ENCODE data around the gene ZFC3H1.
"Not testable (repeated sequence)": the region's sequence is repeated elsewhere in the genome, so short reads cannot be mapped to it uniquely, and the experiment has no call there.

The ZFC3H1 gene
- 29.4 to 106 (median 54.0) reads per million in 18 experiments for total RNA-seq

DNA sequence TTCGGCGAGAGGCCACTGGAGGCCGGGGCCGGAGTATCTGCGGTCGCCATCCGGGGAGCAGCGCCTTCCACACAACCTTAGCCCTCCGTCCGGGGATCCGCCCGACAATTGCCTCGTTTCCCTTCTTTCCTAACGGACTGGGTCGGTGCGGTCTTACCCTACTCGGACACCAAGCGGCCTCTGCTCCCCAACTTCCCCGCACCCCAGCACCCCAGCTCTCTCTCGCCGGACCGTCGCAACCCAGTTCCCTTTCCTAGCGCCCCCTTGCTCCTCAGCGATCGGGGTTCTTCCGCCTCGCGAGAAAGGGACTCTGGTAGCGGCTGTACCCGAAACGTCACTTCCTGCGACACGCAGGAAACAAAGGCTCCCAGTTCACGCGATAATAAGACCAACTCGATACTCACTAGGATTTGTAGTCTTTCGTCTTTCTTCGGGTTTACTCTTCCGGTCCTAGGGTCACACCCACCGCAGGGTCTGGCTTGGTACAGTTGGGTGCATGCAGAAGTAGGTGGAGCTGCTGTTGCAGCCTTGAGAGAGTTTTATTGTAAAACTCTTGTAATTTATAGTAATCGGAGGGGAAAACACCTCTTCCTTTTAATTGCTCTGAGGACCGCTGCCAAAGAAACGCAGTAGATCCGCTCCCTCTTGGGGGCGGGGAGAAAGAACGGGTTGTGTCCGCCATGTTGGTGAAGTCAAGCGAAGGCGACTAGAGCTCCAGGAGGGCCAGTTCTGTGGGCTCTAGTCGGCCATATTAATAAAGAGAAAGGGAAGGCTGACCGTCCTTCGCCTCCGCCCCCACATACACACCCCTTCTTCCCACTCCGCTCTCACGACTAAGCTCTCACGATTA, at the start of gene ZFC3H1, which contains the start of gene THAP2:
Gene ZFC3H1, minus strand, starts transcription at position 288 of the 850 bp plus-strand sequence. Its CDS starts 238 bp downstream, at position 50.
Gene THAP2, plus strand, starts transcription at position 741 of the 850 bp plus-strand sequence. CDS start 209 bp downstream, outside the sequence.
- DNase-seq = peak; percentile 99

DNA sequence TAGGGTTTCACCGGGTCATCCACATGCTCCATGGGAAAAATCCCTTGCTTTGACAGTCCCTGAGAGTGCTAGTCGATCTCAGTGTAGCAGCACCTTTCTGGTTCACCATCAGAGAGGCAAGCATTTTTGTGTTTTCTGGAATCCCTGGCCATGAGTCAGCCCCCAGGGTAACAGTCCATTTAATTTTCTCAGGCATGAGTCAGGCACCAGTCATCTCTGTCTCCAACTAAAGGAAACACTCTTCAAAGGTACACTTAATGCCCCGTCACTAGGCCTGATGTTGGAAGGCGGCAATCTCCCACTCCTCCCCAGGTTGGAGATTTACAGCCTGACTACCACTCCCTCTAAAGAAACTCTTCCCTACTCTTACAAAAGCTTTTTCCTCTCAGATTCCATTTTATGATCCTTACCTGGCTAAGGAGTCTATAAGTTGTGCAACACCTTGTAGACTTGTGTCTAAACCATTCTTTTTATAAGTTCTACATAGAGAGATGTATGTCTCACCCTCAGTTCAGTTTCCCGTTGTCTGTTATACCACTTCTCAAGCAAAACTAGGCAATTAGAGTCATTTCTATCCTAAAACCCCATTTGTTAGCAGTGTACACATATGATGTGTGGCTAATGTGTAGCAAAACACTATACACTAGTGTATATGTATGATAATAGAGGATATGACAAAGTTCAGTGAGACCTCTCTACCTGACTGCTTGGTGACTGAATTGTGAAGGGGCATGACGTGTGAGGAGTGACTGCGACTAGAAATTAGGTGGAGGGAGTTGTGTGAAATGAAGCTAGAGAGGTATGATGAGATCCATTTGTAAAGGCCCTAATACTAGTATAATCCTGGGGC, 46.9 kb upstream of the ZFC3H1 start:
- no peak for DNase-seq

DNA sequence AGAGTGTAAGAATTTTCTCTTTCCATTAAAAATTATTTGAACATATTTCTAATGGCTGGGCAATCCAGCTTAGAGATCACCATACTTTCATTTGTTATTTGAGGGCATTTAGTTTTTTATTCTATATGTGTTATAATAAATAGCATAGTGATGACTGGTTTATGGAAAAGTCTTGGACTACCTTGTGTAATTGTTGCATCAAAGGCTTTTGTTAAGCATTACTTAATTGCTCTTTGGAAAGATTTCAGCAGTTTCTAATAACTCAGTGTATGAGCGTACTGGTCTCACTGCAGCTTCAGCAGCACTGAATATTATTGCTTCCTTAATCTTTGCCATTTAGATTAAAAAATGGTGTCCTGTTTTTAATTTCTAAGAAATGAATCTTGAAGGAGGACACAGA, 45.0 kb upstream of the ZFC3H1 start:
- no peak for DNase-seq

- DNase-seq = no peak
These were observed 41.3 kb upstream of the ZFC3H1 start for GRCh38 chr12:71704920-71705319.

DNA sequence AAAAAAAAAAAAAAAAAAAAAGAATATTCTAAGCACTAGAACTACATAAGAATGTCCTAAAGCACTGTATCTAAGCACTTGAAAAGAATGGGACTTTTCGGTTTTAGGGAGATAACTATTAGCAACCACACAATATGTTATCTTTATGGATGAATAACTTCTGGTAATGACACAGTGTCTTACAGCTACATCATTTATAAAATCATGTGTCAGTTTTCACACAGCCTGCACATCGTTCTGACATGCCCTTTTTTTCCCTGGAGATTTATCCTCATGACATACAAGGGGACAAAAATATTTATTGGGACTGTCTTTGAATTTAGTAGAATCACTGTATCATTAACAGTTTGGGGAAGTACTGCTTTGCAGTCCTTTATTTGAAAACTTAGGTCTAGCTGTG, 39.6 kb upstream of the ZFC3H1 start:
- DNase-seq = no peak

GRCh38 chr12:71702590-71702989, 38.9 kb upstream of the ZFC3H1 start:
- no peak for DNase-seq

DNA sequence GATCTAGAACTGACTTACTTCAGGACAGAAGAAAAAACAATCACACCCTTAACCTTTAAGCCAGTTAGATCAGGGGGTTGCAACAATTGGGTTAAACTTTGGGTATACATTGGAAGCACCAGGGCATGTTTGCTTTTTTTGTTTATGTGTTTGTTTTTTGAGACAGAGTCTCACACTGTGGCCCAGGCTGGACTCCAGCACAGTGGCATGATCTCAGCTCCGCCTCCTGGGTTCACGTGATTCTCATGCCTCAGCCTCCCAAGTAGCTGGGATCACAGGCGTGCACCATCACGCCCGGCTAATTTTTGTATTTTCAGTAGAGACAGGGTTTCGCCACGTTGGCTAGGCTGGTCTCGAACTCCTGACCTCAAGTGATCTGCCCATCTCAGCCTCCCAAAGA, 38.5 kb upstream of the ZFC3H1 start:
- not testable (repeated sequence) for DNase-seq

GRCh38 chr12:71695782-71696181, 32.1 kb upstream of the ZFC3H1 start:
- DNase-seq = no peak

GRCh38 chr12:71694099-71694820, 30.6 kb upstream of the ZFC3H1 start:
- DNase-seq = no peak

DNA sequence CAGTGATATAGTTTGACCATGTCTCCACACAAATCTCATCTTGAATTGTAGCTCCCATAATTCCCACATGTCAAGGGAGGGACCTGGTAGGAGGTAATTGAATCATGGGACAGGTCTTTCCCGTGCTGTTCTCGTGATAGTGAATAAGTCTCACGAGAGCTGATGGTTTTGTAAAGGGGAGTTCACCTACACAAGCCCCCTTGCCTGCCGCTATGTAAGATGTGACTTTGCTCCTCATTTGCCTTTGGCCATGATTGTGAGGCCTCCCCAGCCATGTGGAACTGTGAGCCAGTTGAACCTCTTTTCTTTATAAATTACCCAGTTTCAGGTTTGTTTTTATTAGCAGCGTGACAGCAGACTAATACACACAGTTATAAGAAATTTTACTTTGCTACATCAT, 30.0 kb upstream of the ZFC3H1 start:
- not testable (repeated sequence) for DNase-seq

GRCh38 chr12:71693126-71693525, 29.5 kb upstream of the ZFC3H1 start:
- DNase-seq = no peak

DNA sequence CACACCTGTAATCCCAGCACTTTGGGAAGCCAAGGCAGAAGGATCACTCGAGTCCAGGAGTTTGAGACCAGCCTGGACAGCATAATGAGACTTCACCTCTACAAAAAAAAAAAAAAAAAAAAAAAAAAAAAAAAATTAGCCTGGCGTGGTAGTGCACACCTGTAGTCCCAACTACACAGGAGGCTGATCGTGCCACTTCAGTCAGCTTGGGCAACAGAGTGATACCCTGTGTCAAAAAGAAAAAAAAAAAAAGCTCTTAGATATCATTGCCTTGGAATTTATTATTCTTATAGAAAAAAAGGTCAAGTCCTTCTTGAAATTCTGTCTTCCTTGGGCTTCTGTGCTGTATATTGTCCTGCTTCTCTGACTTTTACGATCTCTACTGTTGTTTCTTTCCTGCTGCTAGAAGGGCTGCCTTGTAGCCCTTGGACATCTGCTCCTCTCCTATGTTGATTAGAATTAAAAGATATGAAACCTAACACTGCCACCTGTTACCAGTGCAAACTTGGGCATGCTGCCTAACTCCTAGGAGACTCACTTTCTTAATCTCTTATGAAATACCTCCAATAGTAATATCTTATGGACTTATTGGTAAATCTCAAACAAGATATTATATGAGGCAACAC, 28.0 kb upstream of the ZFC3H1 start:
- no peak for DNase-seq

GRCh38 chr12:71688961-71689570, 25.4 kb upstream of the ZFC3H1 start:
- DNase-seq = no peak

- not testable (repeated sequence) for DNase-seq
These were observed 23.5 kb upstream of the ZFC3H1 start for GRCh38 chr12:71687172-71687571.

DNA sequence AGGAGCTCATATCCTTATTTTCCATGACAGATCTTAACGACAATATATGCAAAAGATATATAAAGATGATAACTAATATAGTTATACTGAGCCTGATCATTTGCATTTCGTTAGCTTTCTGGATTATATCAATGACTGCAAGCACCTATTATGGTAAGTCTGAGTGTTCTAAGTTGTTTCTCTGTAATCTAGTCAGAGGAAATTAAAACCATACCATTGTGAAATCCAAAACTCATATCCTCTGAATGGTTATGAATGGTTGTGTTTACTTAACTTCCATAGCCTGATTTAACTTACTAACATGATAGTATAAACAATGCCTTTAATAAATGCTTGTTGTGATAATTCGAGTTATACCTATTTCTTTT, 23.0 kb upstream of the ZFC3H1 start:
- peak in 1 of 2 donors; percentile 35 for DNase-seq

DNA sequence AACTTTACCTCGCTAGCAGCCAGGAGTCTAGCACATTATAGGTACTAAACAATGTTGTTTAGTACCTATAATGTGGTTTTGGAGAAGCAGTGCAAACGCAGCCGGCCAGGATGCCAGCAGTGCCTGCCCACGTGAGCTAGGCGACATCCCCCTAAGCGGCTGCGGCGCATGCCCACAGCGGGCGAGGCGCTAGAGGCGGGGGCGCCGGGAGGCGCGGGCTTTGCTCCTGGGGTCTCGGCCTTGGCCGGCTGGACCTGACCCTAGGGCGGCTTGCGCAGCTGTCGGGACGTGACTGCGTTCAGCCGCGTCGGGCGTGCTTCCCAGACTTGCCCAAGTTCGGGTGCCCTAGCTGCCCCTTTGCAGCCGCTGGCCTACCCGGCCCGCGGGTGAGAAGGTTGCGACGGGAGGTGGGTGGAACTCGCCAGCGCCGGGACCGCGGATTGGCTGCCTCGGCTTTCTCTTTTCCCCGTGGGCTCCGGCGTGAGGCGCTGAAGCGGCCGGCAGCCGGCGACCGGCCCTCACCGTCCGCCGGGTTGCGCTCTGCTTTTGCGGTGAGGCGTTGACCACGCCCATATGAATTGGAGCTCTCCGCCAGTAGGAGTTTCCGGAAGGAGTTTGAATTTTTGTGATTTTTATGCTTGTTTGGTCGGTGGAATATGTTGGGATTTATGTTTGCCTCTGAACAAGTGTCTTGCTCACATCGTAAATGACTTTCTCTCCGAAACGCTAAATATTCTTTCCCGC, 22.4 kb upstream of the ZFC3H1 start, which contains the start of gene TMEM19:
Gene TMEM19, plus strand, starts transcription at position 169 of the 744 bp plus-strand sequence. CDS start 599 bp downstream, outside the sequence.
- peak; percentile 94 to 97 for DNase-seq

- DNase-seq = no peak
These were observed 21.8 kb upstream of the ZFC3H1 start for GRCh38 chr12:71685312-71685906.

GRCh38 chr12:71684081-71684480, 20.4 kb upstream of the ZFC3H1 start:
- peak; percentile 60 to 67 for DNase-seq

DNA sequence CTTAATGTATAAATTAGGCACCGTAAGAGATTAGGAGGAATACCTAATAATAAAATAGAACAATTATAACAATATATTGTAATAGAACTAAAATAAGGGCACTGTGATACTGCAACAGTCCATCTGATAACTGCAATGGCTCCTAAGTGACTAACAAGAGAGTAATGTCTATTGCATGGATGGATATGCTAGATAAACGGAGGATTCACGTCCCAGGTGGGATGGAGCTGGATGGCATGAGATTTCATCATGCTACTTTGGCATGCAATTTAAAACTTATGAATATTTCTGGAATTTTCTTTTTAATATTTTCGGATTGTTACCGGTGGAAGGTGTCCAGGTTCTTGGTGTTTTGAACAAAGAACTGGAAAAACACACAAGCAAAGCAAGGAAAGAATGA, 20.0 kb upstream of the ZFC3H1 start:
- no peak for DNase-seq

- DNase-seq = no peak
These were observed 18.8 kb upstream of the ZFC3H1 start for GRCh38 chr12:71682466-71682865.

Measured in inflammatory macrophage (primary cell).